ENCODE results near the gene COL4A5.

DNA sequence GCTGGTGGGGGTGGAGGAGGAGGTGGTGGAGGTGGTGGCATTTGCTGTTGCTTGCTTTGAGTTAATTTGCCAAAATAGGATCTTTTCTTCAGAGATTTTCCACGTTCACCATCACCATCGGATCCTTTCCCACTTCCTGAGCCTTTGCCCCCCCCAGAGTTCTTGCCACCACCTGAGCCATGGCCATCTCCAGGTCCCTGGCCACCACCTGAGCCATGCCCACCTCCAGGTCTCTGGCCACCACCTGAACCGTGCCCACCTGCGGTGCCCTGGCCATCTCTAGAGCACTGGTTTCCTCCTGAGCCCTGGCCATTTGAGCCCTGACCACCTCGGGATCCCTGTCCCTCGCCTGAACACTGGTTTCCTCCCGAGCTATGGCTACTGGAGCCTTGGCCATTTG, 294.8 kb downstream of the COL4A5 start:
- TF ChIP-seq, protein P1, sequence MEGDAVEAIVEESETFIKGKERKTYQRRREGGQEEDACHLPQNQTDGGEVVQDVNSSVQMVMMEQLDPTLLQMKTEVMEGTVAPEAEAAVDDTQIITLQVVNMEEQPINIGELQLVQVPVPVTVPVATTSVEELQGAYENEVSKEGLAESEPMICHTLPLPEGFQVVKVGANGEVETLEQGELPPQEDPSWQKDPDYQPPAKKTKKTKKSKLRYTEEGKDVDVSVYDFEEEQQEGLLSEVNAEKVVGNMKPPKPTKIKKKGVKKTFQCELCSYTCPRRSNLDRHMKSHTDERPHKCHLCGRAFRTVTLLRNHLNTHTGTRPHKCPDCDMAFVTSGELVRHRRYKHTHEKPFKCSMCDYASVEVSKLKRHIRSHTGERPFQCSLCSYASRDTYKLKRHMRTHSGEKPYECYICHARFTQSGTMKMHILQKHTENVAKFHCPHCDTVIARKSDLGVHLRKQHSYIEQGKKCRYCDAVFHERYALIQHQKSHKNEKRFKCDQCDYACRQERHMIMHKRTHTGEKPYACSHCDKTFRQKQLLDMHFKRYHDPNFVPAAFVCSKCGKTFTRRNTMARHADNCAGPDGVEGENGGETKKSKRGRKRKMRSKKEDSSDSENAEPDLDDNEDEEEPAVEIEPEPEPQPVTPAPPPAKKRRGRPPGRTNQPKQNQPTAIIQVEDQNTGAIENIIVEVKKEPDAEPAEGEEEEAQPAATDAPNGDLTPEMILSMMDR (IDR thresholded peaks at IDR 0.05; ENCODE audit: insufficient read depth, low read length): no peak
- TF ChIP-seq, protein P2, sequence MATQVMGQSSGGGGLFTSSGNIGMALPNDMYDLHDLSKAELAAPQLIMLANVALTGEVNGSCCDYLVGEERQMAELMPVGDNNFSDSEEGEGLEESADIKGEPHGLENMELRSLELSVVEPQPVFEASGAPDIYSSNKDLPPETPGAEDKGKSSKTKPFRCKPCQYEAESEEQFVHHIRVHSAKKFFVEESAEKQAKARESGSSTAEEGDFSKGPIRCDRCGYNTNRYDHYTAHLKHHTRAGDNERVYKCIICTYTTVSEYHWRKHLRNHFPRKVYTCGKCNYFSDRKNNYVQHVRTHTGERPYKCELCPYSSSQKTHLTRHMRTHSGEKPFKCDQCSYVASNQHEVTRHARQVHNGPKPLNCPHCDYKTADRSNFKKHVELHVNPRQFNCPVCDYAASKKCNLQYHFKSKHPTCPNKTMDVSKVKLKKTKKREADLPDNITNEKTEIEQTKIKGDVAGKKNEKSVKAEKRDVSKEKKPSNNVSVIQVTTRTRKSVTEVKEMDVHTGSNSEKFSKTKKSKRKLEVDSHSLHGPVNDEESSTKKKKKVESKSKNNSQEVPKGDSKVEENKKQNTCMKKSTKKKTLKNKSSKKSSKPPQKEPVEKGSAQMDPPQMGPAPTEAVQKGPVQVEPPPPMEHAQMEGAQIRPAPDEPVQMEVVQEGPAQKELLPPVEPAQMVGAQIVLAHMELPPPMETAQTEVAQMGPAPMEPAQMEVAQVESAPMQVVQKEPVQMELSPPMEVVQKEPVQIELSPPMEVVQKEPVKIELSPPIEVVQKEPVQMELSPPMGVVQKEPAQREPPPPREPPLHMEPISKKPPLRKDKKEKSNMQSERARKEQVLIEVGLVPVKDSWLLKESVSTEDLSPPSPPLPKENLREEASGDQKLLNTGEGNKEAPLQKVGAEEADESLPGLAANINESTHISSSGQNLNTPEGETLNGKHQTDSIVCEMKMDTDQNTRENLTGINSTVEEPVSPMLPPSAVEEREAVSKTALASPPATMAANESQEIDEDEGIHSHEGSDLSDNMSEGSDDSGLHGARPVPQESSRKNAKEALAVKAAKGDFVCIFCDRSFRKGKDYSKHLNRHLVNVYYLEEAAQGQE (IDR thresholded peaks at IDR 0.05; ENCODE audit: insufficient replicate concordance, low read depth): no peak
- TF ChIP-seq POLR2AphosphoS5 (IDR thresholded peaks at IDR 0.05; ENCODE audit: low read depth) (no peak), GABPA (IDR thresholded peaks at IDR 0.05; ENCODE audit: low read depth) (no peak)
